ENCODE measurements around the gene ASF1B. TPM values are rescaled to one million over a fixed set of nuclear protein-coding genes. Genes with fewer than 3 reads are reported as not detected.

Gene ASF1B
- total and polyA plus RNA-seq, 8 donors: 2.6 to 120 (median 7.0) TPM; not detected in 1

DNA sequence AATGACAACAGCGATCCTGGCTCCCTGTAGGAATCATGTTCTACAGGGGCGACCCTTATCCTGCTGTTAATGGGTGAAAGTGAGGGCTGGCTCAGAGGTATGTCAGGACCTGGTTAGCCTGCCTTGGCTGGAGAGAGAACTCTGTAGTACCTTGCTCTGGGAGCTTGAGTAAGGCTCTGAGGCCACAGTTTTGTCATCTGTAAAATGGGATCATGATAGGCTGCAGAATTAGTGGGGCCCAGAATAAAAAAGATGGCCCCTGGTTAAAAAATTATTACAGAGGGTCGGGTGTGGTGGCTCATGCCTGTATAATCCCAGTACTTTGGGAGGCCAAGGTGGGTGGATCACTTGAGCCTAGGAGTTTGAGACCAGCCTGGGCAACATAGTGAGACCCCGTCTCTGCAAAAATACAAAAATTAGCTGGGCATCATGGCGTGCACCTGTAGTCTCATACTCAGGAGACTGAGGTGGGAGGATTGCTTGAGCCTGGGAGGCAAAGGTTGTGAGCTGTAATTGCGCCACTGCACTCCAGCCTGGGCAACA lies 35.3 kb downstream of the ASF1B start:
- Histone ChIP-seq H3K4me3 (no peak overlapping the region), H3K36me3 (peaks cover 47 to 99% (median 98%) of the 10 kb centered on the region in 4 donors), H3K9me3 (no peaks in the 10 kb centered on the region), H3K27me3 (no peaks in the 10 kb centered on the region), H3K27ac (no peak overlapping the region), H3K4me1 (no peaks in the 10 kb centered on the region)
- DNase-seq: no peak
- no peak for TF ChIP-seq POLR2AphosphoS5 (IDR thresholded peaks at IDR 0.05)
- no peak for TF ChIP-seq EP300 (IDR thresholded peaks at IDR 0.05)
- no peak for TF ChIP-seq CTCF (IDR thresholded peaks at IDR 0.05)
- no peak for TF ChIP-seq POLR2A (IDR thresholded peaks at IDR 0.05)
- intact Hi-C loops (cut with DNase I; ENCODE audit: low total_unique reads): no loop called here
- 95 to 97% (median 96%) methylated on average over 6 of the region's 6 CpGs for WGBS, 5 donors

DNA sequence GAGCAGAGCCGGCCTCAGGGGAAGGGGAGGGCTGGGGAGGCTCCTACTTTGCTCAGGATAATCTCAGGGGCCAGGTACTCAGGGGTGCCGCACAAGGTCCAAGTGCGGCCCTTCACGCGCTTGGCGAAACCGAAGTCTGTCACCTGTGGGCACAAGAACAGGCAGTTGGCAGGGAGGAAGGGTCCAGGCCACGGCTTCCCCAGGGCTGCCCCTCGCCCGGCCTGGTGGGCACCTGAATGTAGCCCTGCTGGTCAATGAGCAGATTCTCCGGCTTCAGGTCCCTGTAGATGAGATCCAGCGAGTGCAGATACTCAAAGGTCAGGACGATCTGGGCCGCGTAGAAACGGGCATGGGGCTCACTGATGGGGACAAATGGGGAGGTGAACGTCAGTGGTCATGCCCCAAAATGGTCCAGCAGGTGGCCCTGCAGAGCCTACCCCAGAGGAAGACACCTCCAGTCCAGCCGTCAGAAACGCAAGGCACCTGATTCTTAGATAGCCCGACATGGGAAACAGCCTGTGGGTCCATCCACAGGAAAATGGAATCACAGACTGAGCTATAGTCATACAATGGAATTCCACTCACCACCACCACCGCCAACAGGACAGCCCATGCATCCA lies 38.7 kb downstream of the ASF1B start:
- H3K36me3 ChIP-seq: peaks cover 33 to 70% (median 65%) of the 10 kb centered on the region in 4 donors
- no peak overlapping the region for H3K27ac ChIP-seq
- WGBS, 5 donors: 78 to 85% (median 83%) methylated on average over 21 of the region's 21 CpGs
- no peaks in the 10 kb centered on the region for H3K27me3 ChIP-seq
- H3K4me3 ChIP-seq: no peak overlapping the region
- no peaks in the 10 kb centered on the region for H3K4me1 ChIP-seq
- DNase-seq: no peak
- peaks cover 0 to 10% (median 9%) of the 10 kb centered on the region in 4 donors for H3K9me3 ChIP-seq
- TF ChIP-seq POLR2AphosphoS5 (IDR thresholded peaks at IDR 0.05) (no peak), EP300 (IDR thresholded peaks at IDR 0.05) (no peak), POLR2A (IDR thresholded peaks at IDR 0.05) (no peak), CTCF (IDR thresholded peaks at IDR 0.05) (no peak)
- intact Hi-C loops (cut with DNase I; ENCODE audit: low total_unique reads): no loop called here

DNA sequence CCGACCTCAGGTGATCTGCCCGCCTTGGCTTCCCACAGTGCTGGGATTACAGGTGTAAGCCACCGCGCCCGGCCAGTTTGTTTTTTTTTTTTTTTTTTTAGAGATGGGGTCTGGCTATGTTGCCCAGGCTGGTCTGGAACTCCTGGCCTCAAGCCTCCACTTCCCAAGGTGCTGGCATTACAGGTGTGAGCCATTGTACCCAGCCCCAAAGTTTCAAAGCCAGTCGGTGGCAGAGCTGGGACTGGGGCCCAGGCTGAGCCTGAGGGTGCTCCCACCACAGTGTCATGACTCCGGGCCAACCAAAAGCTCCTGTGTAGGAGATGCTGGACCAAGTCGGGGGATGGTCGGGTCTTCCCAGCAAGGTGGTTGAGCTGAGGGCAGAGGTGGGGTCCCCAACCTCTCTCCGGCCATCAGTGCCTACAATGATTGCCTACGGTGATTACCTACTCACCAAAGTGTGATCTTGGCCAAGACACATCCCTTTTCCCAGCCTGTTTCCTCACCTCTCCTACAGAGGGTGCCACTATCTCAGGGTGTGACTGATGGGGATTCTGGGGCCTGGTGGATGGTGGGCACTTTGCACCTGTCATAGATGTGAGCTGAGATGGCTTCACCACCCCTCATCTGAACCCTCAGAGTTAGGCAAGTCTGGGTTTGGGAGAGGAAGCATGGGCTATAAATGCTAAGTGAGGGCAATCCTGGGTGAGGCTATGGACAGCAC lies 40.0 kb downstream of the ASF1B start:
- Histone ChIP-seq H3K27me3 (no peaks in the 10 kb centered on the region), H3K36me3 (peaks cover 26 to 58% (median 53%) of the 10 kb centered on the region in 4 donors), H3K4me3 (no peak overlapping the region), H3K4me1 (peaks cover 6 to 9% (median 9%) of the 10 kb centered on the region in 4 donors), H3K9me3 (peaks cover 0 to 10% (median 9%) of the 10 kb centered on the region in 4 donors), H3K27ac (no peak overlapping the region)
- 91 to 96% (median 94%) methylated on average over 10 to 11 of the region's 11 CpGs for WGBS, 5 donors
- no peak for TF ChIP-seq POLR2A (IDR thresholded peaks at IDR 0.05)
- TF ChIP-seq CTCF (IDR thresholded peaks at IDR 0.05): no peak
- no peak for TF ChIP-seq EP300 (IDR thresholded peaks at IDR 0.05)
- DNase-seq: no peak
- intact Hi-C loops (cut with DNase I; ENCODE audit: low total_unique reads): no loop called here

- H3K9me3 ChIP-seq: peaks cover 0 to 10% (median 9%) of the 10 kb centered on the region in 4 donors
- intact Hi-C loops (cut with DNase I; ENCODE audit: low total_unique reads): no loop called here
- H3K4me1 ChIP-seq: peaks cover 6 to 13% (median 11%) of the 10 kb centered on the region in 4 donors
- TF ChIP-seq POLR2A (IDR thresholded peaks at IDR 0.05) (no peak), POLR2AphosphoS5 (IDR thresholded peaks at IDR 0.05) (no peak), CTCF (IDR thresholded peaks at IDR 0.05) (no peak), EP300 (IDR thresholded peaks at IDR 0.05) (no peak)
- H3K36me3 ChIP-seq: peaks cover 15 to 42% (median 37%) of the 10 kb centered on the region in 4 donors
- 71 to 85% (median 81%) methylated on average over 7 of the region's 7 CpGs for WGBS, 5 donors
- no peak overlapping the region for H3K27ac ChIP-seq
- no peaks in the 10 kb centered on the region for H3K27me3 ChIP-seq
- no peak for DNase-seq
- H3K4me3 ChIP-seq: no peak overlapping the region
Observed at GRCh38 chr19:14094854-14095253, 41.5 kb downstream of the ASF1B start.
